ENCODE data around the gene CCDC24. TPM values are rescaled to one million over a fixed set of nuclear protein-coding genes. Genes with fewer than 3 reads are reported as not detected.
A peak's percentile ranks its signal among the peaks of the same experiment; 100 is the strongest.

Gene CCDC24
- total and polyA plus RNA-seq, 2 of the 13 experiments (the other 11 are each of a cell fraction or from before 2014, with no cell fraction given), result 1.4 to 2.9 TPM

- TF ChIP-seq TRIM22 (IDR thresholded peaks at IDR 0.05), result no peak
- no peak for TF ChIP-seq THAP11 (CRISPR knock-in tag; IDR thresholded peaks at IDR 0.05)
- TF ChIP-seq SCMH1 (CRISPR knock-in tag; IDR thresholded peaks at IDR 0.05; ENCODE audit: borderline replicate concordance), result no peak
- TF ChIP-seq ZFP1 (CRISPR knock-in tag; IDR thresholded peaks at IDR 0.05), result no peak
- TF ChIP-seq ZNF773 (CRISPR knock-in tag; IDR thresholded peaks at IDR 0.05; ENCODE audit: borderline replicate concordance), result no peak
- TF ChIP-seq TEAD3 (CRISPR knock-in tag; optimal IDR thresholded peaks at IDR 0.05; ENCODE audit: borderline replicate concordance), result peak; percentile 27
- TF ChIP-seq ZNF777 (CRISPR knock-in tag; IDR thresholded peaks at IDR 0.05), result no peak
- no peak for TF ChIP-seq SP5 (CRISPR knock-in tag; IDR thresholded peaks at IDR 0.05; ENCODE audit: borderline replicate concordance, low read depth)
- peak; percentile 70; the same call in 1 of the 2 replicates for TF ChIP-seq ZNF343 (CRISPR knock-in tag; IDR thresholded peaks at IDR 0.05)
- TF ChIP-seq HNF4A (CRISPR knock-in tag; IDR thresholded peaks at IDR 0.05), result no peak
- no peak for TF ChIP-seq DR1 (CRISPR knock-in tag; IDR thresholded peaks at IDR 0.05)
- TF ChIP-seq DMAP1 (CRISPR knock-in tag; IDR thresholded peaks at IDR 0.05), result no peak
- no peak for TF ChIP-seq SALL1 (CRISPR knock-in tag; IDR thresholded peaks at IDR 0.05)
- 0 out of 2 replicates have a peak, but pooled peaks have one; percentile 5 for TF ChIP-seq UBTF (CRISPR knock-in tag; IDR thresholded peaks at IDR 0.05)
- TF ChIP-seq CBFB (CRISPR knock-in tag; IDR thresholded peaks at IDR 0.05), result no peak
- TF ChIP-seq LBX2 (CRISPR knock-in tag; IDR thresholded peaks at IDR 0.05; ENCODE audit: borderline replicate concordance), result no peak; the same call in 1 of the 2 replicates
- no peak for TF ChIP-seq HHEX (CRISPR knock-in tag; IDR thresholded peaks at IDR 0.05)
- TF ChIP-seq ZNF772 (CRISPR knock-in tag; IDR thresholded peaks at IDR 0.05), result no peak
- TF ChIP-seq TAF1 (CRISPR knock-in tag; IDR thresholded peaks at IDR 0.05), result no peak
- no peak for TF ChIP-seq ZNF841 (CRISPR knock-in tag; IDR thresholded peaks at IDR 0.05; ENCODE audit: borderline replicate concordance)
- no peak for TF ChIP-seq USF2 (IDR thresholded peaks at IDR 0.05; ENCODE audit: low read depth, low read length)
- TF ChIP-seq USF2 (CRISPR knock-in tag; IDR thresholded peaks at IDR 0.05; ENCODE audit: borderline replicate concordance), result no peak
Measured at GRCh38 chr1:43980255-43981134, 10.9 kb upstream of the CCDC24 start (continued).

All from HepG2 (cell line).